ENCODE measurements around the gene CEMP1.

DNA sequence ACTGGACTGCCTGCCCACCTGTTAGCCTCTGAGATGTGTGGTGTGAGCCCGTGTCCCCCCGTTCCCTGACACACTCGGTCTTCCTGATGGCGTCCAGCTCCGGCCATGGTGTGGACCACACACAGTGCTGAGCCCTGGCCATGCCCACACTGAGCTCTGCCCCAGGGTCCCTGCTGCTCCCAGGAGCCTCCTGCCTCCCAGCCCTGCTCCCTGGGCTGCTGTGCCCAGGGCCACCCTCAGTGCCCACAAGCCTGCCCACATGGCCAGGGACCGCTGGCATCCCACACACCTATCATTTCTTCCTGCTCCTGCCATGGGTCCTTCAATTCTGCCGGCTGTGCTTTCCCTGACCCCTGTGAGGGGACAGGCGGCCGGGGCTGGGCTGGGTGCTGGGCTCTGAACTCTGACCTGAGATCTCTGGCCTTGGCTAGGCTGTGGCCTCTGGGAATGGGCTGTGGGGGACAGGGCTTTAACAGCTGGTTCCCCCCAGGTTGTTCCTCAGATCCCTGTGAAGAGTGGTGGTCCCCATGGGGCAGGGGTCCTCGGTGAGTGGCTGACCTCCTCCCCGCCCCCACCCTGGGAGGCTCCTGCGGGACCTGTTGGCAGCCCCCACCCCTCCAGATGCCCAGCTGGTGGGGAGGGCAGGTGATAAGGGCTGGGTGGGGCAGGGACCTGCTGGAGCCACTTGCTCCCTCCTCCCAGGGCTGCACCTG, 4.0 kb downstream of the CEMP1 start:
- TF ChIP-seq CTCF (IDR thresholded peaks at IDR 0.05) (no peak), POLR2A (IDR thresholded peaks at IDR 0.05) (no peak)

All from uterus (tissue), 2 donors.